ENCODE measurements around the gene MLPH.

The MLPH gene

GRCh38 chr2:237501892-237502513 is 15.0 kb downstream of the MLPH start:
- DNase-seq, result no peak

DNA sequence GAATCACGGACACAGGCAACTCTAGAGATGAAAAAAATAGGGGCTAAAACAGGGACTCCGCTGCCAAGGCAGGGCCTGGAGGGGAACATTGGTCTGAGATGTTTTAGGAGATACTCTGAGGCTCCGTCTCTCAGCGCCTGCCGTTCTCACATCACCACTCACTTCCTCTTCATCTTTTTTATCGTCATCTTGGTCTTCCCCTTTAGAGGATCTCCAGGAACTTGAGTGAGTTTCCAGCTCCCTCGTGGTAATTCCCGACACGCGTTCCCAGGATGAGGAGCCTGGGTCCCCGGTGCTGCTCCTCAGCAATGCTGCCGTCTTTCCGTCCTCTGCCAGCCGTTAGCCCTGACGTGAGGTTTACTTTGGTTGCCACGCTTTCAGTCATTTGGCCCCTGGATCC is 16.1 kb downstream of the MLPH start:
- peak; percentile 41 for DNase-seq

GRCh38 chr2:237505188-237505939 is 18.3 kb downstream of the MLPH start:
- DNase-seq, result no peak

DNA sequence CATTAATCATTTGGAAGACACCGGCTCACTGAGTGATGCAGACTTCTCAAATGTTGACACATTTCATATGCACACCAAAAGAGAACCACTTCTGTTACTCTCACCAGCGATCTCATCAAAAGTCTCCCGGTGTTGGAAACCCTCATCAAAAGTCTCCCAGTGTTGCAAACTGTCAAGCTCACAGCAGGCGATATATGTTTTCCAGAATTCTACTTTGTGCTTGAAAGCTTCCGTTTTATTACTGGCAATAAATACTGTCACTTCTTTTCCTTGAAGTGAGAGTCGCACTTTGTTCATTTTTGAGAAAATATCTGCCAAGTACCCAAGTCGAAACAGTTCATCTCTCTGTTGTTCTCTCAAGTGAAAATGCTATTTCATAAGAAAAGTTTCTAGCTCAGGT is 20.5 kb downstream of the MLPH start:
- no peak for DNase-seq

DNA sequence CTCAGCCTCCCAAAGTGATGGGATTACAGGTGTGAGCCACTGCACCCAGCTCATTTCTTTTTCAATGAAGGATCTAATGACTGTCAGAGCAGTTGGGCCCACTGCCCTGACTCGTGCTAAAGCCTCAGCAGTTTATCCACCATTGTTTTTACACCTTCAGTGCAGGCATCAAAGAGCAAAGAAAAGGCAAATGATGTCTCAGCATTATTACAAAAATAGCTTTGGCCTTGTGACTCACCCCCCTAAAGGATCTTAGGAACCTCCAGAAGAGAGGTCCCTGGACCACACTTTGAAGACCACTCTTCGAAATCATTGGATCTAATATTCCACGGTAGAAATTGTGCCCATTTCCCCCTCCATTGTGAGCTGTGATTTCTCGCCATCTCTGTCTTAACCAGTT is 21.3 kb downstream of the MLPH start:
- DNase-seq, result no peak

DNA sequence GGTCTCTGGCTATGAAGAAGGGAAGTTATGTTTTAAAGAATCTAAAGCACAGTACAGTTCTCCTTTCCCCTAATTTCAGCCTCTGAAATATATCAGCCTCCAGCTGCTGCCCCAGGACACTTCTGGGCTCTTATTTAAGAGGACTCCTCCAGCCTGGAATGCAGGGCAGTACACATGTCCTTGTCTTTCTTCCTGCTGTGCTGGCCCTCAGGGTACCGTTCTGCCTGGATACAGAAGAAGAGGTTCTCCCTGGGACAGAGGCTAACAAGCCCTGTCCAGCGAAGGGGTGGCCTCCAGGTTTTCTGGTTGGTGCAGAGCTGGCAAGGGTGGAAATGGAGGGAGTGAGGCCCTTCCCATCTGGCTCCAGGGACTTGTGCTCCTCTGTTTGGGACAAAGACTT is 22.1 kb downstream of the MLPH start:
- no peak for DNase-seq

GRCh38 chr2:237509905-237510304 is 22.9 kb downstream of the MLPH start:
- DNase-seq, result no peak

- DNase-seq, result no peak
These were observed 23.6 kb downstream of the MLPH start for GRCh38 chr2:237510502-237511217.

DNA sequence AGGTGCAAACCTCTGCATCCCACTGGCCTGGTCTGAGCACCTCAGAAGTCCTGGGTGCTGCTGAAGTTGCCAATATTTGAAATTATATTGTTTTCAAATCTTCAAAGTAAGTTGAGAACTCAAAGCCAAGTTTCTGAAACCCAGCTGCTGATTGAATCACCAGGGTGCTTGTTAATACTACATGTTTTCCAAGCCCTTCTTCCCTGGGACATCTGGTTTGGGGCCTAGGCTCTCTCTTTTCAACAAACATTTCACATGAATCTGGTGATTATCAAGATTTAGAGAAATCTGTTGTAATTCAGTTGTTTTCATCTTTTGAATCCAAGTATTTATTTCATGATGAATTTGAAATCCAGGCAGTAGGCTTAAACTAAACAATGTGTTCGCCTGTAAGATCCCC is 24.4 kb downstream of the MLPH start:
- DNase-seq, result no peak

DNA sequence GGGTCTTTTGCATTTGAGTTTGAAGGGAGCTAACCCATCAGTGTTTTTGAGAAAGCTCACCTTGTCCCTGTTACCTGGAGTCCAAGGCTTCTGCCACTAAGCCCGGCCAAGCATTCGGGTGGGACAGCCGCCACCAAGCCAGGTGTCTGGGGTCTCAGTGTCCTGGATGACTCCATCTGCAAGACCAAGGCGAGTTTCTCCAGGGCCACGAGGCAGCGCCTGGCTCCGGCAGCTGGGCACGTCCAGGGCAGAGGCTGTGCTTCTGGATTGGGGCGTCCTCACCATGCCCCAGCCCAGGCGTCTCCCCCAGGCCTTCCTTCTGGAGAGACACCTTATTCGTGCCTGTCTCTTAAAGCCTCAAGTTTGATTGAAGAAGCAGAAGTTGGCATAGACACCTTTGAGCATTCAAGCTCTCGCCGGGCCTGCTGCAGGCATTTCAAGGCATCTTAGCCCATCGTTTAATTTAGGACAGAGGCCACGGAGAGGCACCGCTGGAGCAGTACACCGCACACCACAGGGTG is 24.9 kb downstream of the MLPH start:
- DNase-seq, result no peak

GRCh38 chr2:237512774-237513466 is 25.9 kb downstream of the MLPH start:
- DNase-seq, result peak; percentile 85

- no peak for DNase-seq
These were observed 26.6 kb downstream of the MLPH start for GRCh38 chr2:237513693-237514092.

DNA sequence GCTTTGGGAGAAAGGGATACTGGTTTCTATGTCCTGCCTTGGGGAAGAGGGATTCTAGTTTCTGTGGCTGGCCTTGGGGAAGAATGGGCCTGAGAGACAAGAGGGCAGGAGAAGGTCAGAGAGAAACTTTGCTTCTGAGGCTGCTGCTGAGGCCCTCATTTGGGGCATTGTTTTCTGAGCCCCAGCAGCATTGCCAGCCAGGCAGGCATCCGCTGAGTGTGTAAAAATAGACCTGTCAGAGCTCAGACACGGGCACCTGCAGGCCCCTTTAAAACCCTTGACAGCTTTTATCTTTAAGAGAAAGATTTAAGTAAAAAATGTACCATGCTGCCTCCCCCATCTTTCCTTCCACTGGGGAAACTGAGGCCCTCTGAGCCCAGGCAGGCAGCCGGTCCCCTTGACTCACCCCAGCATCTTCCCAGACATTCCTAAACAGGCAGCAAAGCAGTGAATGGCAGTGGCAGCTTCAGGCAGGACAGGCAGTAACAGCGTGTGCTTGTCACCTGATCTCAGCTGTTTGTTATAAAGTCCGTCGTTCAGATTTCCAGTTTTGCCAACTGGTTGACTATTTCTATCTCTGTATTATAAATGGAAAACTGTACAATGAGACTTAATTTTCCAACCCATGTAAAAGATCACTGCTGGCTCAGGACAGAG is 27.6 kb downstream of the MLPH start:
- DNase-seq, result no peak

- DNase-seq, result no peak
These were observed 28.1 kb downstream of the MLPH start for GRCh38 chr2:237515166-237515565.

GRCh38 chr2:237515621-237516275 is 28.7 kb downstream of the MLPH start:
- no peak for DNase-seq

GRCh38 chr2:237517163-237517562 is 30.1 kb downstream of the MLPH start:
- no peak for DNase-seq

DNA sequence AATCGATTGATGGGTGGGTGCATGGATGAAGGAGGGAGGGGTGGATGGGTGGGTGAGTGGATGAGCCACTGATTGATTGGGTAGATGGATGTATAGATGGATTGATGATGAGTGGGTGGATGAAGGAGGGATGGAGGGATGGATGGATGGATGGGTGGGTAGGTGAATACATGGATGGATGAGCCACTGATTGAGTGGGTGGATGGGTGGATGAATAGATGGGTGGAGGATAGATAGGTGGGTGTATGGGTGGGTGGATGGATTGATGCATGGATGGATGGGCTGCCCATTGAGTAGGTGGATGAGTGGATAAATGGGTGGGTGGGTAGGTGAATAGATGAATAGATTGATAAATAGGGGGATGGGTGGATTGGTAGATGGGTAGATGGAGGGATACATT is 30.9 kb downstream of the MLPH start:
- DNase-seq, result no peak

DNA sequence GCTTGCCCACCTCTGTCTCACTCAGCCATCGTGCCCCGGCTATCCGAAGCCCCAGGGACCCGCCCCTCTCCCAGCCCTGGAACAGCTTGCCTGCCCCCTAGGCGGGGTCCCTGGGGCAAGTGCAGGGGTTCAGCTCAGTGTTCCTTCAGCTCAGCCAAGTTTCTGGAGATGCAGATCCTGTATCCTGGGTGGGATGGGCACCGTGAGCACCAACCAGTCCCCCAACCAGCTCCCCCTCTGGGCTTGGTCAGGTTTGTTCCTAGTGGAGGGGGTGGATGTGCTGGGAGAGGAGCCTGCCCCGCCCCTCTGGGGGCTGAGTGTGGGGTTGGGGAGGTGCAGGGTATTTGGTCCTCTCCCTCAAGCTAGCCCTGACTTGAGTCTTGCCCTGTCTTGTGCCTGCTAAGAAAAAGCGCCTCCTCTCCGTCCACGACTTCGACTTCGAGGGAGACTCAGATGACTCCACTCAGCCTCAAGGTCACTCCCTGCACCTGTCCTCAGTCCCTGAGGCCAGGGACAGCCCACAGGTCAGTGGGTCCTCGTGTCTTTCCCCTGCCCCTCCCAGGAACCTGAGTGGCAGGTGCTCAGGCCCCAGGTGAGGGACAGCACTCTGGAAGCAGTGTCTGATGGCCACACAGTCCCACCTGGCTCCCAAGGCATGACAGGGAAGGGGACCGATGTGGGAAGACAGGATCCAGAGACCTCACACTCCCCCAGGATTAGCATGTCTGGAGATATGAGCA is 32.6 kb downstream of the MLPH start:
- no peak for DNase-seq

DNA sequence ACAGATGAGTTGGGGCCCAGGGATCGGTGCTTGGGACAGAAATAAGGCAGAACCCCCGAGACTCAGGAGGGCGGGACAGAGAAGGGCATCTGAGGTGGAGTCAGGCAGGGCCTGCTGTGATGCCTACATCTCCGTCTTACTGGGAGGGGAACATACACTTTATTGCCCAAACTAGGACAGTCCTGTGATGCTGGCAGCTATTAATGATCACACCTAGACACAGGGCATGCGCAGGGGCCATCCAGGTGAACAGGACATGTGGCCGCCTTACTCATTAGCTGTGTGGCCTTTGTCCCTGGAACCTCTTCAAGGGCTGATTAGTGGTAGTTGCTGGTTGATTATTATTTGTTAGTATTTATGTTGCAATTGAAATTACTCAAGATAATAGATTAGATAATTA is 33.2 kb downstream of the MLPH start:
- no peak for DNase-seq

DNA sequence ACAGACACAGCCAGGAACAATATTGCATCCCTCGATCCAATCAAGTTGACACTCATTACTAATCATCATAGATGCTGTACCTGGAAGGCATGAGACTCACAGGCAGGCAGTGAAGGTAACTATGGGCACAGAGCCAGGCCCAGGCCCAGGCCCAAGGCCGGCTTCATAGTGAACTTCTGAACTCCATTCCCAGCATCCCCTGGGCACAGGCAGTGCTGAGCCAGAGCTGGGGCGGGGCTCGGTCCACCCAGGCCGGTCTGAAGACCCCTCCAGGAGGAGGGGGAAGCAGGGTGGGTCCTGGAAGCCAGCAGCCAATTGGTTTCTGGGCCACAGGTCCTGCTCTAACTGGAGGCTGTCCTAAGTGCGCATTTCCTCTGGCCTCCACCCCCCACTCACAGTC is 37.6 kb downstream of the MLPH start:
- no peak for DNase-seq

DNA sequence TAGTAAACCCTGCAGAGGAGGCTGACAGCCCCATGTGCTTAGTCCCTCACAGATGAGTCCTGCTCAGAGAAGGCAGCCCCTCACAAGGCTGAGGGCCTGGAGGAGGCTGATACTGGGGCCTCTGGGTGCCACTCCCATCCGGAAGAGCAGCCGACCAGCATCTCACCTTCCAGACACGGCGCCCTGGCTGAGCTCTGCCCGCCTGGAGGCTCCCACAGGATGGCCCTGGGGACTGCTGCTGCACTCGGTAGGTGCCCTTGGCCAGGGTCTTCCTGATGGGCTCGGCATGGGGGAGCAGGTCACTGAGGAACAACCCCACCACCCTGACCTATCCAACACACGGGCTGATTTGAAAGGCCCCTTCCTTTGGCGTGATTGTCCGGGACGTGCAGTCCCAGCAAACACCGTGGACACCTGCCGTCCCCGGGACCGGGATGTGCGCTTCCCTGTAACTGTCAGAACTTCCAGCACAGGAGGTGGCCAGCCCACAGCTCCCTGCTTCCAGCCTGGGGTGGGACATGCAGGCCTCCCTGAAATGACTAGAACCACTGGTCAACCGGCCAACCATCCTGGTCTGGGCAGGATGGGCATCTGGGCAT is 38.6 kb downstream of the MLPH start:
- no peak for DNase-seq

Measured in suppressor macrophage treated with lipopolysaccharide for 4 hours (primary cell).